ENCODE measurements around the gene GPA33. TPM values are rescaled to one million over a fixed set of nuclear protein-coding genes. Genes with fewer than 3 reads are reported as not detected.

Gene GPA33
- total RNA-seq, 2 experiments from 2014 or later: not detected

DNA sequence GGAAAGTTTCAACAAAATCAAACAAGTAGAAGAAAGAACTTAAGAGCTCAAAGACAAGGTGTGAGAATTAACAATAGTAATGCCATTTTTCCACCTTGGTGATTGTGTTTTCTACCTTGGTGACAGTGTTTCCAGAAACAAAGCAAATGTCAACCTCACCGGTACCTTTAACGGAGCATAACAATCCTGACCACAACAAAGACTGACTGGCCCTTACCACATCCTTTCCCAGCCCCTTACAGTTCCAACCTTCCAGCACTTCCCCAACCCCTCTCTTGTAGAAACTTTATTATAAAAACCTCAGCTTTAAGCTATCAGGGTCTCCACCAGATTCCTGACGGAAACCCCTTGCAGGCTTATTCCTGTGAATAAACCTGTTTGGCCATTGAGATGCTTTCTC is 20.4 kb upstream of the GPA33 start:
- no peaks in the 10 kb centered on the region for H3K79me2 ChIP-seq (ENCODE audit: insufficient read depth, low read depth, low read length)
- no peak for TF ChIP-seq EZH2phosphoT487 (IDR thresholded peaks at IDR 0.05; ENCODE audit: borderline replicate concordance, low read depth, low read length)
- no peak for TF ChIP-seq CTCF (conservative IDR thresholded peaks at IDR 0.05; ENCODE audit: low read length)
- H3K9me3 ChIP-seq (ENCODE audit: low read length): no peaks in the 10 kb centered on the region
- no peak overlapping the region for H2AFZ ChIP-seq (ENCODE audit: low read length)
- BruUV-seq (replicated peaks): no TSS peak
- ChIA-PET POLR2A (interaction anchor here (0.6 kb wide), 1 partner anchor 619 kb away, joined by 3 read pairs; no protein-coding TSS in a partner anchor), CTCF (ENCODE audit: unreplicated experiment) (no interaction called here)
- no peak overlapping the region for H3K4me2 ChIP-seq (ENCODE audit: low read length)
- no peaks in the 10 kb centered on the region; the same call in 1 of the 2 replicates for H3K36me3 ChIP-seq (ENCODE audit: insufficient read depth, low read length)
- intact Hi-C loops (cut with micrococcal nuclease; ENCODE audit: unreplicated experiment): no loop called here
- no peak overlapping the region for H3K4me3 ChIP-seq (ENCODE audit: low read depth, low read length, poor library complexity, severe bottlenecking)
- no peaks in the 10 kb centered on the region for H3K9me2 ChIP-seq (ENCODE audit: insufficient read depth, low read length)
- DNase-seq (ENCODE audit: low spot score): peak; percentile 54
- no peak overlapping the region for H3K27ac ChIP-seq (ENCODE audit: low read depth, low read length, poor library complexity, severe bottlenecking)
- H3K4me1 ChIP-seq (ENCODE audit: insufficient read depth, low read length, poor library complexity, severe bottlenecking): peaks cover 25% of the 10 kb centered on the region
- H4K20me1 ChIP-seq (ENCODE audit: insufficient read depth, low read length): no peaks in the 10 kb centered on the region

DNA sequence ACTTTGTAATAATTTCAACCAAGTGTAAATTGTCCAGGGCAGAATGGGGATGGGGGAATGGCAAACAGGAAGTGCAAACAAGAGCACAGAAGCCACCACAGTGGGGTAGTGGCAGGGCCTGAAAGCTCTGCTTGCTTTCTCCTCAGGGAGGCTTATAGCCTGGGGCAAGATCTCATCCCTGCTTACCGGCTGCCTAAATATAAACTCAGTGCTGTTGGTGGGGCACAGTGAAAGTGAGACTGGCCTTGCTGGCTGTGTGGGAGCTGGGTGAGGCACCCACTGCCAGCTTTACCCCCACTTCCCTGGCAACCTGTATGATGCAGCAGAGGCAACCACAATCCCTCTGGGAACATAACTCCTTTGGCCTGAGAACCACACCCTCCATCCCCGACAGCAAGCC is 18.9 kb upstream of the GPA33 start:
- Histone ChIP-seq H3K9me2 (ENCODE audit: insufficient read depth, low read length) (no peaks in the 10 kb centered on the region), H3K4me3 (ENCODE audit: low read depth, low read length, poor library complexity, severe bottlenecking) (no peak overlapping the region), H3K4me2 (ENCODE audit: low read length) (no peak overlapping the region), H3K36me3 (ENCODE audit: insufficient read depth, low read length) (no peaks in the 10 kb centered on the region; the same call in 1 of the 2 replicates), H2AFZ (ENCODE audit: low read length) (peak overlapping the region; percentile 51), H3K4me1 (ENCODE audit: insufficient read depth, low read length, poor library complexity, severe bottlenecking) (peaks cover 34% of the 10 kb centered on the region), H3K79me2 (ENCODE audit: insufficient read depth, low read depth, low read length) (no peaks in the 10 kb centered on the region), H3K9me3 (ENCODE audit: low read length) (no peaks in the 10 kb centered on the region), H3K27ac (ENCODE audit: low read depth, low read length, poor library complexity, severe bottlenecking) (no peak overlapping the region), H4K20me1 (ENCODE audit: insufficient read depth, low read length) (no peaks in the 10 kb centered on the region)
- ChIA-PET POLR2A (interaction anchor here (0.9 to 1.0 kb wide), 2 partner anchors 16 to 39 kb away, joined by 3 to 5 read pairs; no protein-coding TSS in a partner anchor), CTCF (ENCODE audit: unreplicated experiment) (interaction anchor here (0.6 kb wide), 1 partner anchor 223 kb away, joined by 3 read pairs; no protein-coding TSS in a partner anchor)
- TF ChIP-seq CTCF (conservative IDR thresholded peaks at IDR 0.05; ENCODE audit: low read length) (no peak), EZH2phosphoT487 (IDR thresholded peaks at IDR 0.05; ENCODE audit: borderline replicate concordance, low read depth, low read length) (no peak)
- BruUV-seq (replicated peaks): no TSS peak
- intact Hi-C loops (cut with micrococcal nuclease; ENCODE audit: unreplicated experiment): no loop called here
- peak; percentile 20 for DNase-seq (ENCODE audit: low spot score)

- Histone ChIP-seq H2AFZ (ENCODE audit: low read length) (no peak overlapping the region), H3K9me3 (ENCODE audit: low read length) (no peaks in the 10 kb centered on the region), H3K36me3 (ENCODE audit: insufficient read depth, low read length) (no peaks in the 10 kb centered on the region; the same call in 1 of the 2 replicates), H3K27ac (ENCODE audit: low read depth, low read length, poor library complexity, severe bottlenecking) (no peak overlapping the region), H4K20me1 (ENCODE audit: insufficient read depth, low read length) (no peaks in the 10 kb centered on the region), H3K4me1 (ENCODE audit: insufficient read depth, low read length, poor library complexity, severe bottlenecking) (peaks cover 34% of the 10 kb centered on the region), H3K9me2 (ENCODE audit: insufficient read depth, low read length) (no peaks in the 10 kb centered on the region), H3K4me3 (ENCODE audit: low read depth, low read length, poor library complexity, severe bottlenecking) (no peak overlapping the region), H3K79me2 (ENCODE audit: insufficient read depth, low read depth, low read length) (no peaks in the 10 kb centered on the region), H3K4me2 (ENCODE audit: low read length) (no peak overlapping the region)
- intact Hi-C loops (cut with micrococcal nuclease; ENCODE audit: unreplicated experiment): no loop called here
- CTCF ChIA-PET (ENCODE audit: unreplicated experiment): no interaction called here
- no peak for TF ChIP-seq EZH2phosphoT487 (IDR thresholded peaks at IDR 0.05; ENCODE audit: borderline replicate concordance, low read depth, low read length)
- TF ChIP-seq CTCF (conservative IDR thresholded peaks at IDR 0.05; ENCODE audit: low read length): no peak
- POLR2A ChIA-PET: no interaction called here
- no peak for DNase-seq (ENCODE audit: low spot score)
- BruUV-seq (replicated peaks): no TSS peak
These were observed 17.3 kb upstream of the GPA33 start for GRCh38 chr1:167107456-167107855.
